Measurements from ENCODE around the gene PHF21B.

- no peak for TF ChIP-seq TAF1 (IDR thresholded peaks at IDR 0.05; ENCODE audit: low read depth, low read length)
- TF ChIP-seq POLR2AphosphoS5 (IDR thresholded peaks at IDR 0.05; ENCODE audit: low read depth, low read length), result no peak
- no peak for TF ChIP-seq POLR2A (IDR thresholded peaks at IDR 0.05; ENCODE audit: low read depth, low read length)
- TF ChIP-seq SPI1 (IDR thresholded peaks at IDR 0.05; ENCODE audit: low read depth, low read length), result no peak
- no peak for TF ChIP-seq POU2F2 (IDR thresholded peaks at IDR 0.05; ENCODE audit: low read depth, low read length)
Measured at GRCh38 chr22:44933666-44934453, 75.9 kb downstream of the PHF21B start.
